HG03135 (cell line): ENCODE measurements around the gene DHX35.
"Not testable (repeated sequence)": the region's sequence is repeated elsewhere in the genome, so short reads cannot be mapped to it uniquely, and the experiment has no call there.

Source experiments
- ATAC-seq: cut with Tn5 transposase; IDR thresholded peaks from one replicate; pipeline ENCODE4 v1.9.1; 2021; ENCODE audit warnings: mild to moderate bottlenecking, moderate library complexity; ENCODE audit not compliant: unreplicated experiment

The DHX35 gene

GRCh38 chr20:38939686-38940085, 22.5 kb upstream of the DHX35 start:
- no peak for ATAC-seq

GRCh38 chr20:38940644-38941043, 21.5 kb upstream of the DHX35 start:
- no peak for ATAC-seq

- no peak for ATAC-seq
Measured at GRCh38 chr20:38941726-38942389, 20.3 kb upstream of the DHX35 start.

- no peak for ATAC-seq
Measured at GRCh38 chr20:38945012-38945411, 17.1 kb upstream of the DHX35 start.

GRCh38 chr20:38946836-38947235, 15.3 kb upstream of the DHX35 start:
- ATAC-seq, result no peak

GRCh38 chr20:38947931-38948362, 14.2 kb upstream of the DHX35 start:
- ATAC-seq, result no peak

GRCh38 chr20:38950254-38950653, 11.9 kb upstream of the DHX35 start:
- ATAC-seq, result no peak

- ATAC-seq, result no peak
Measured at GRCh38 chr20:38951611-38952010, 10.5 kb upstream of the DHX35 start.

GRCh38 chr20:38952153-38952552, 10.0 kb upstream of the DHX35 start:
- ATAC-seq, result no peak

- no peak for ATAC-seq
Measured at GRCh38 chr20:38953630-38954340, 8.4 kb upstream of the DHX35 start.

GRCh38 chr20:38957235-38957876, 4.8 kb upstream of the DHX35 start:
- no peak for ATAC-seq

GRCh38 chr20:38957915-38958485, 4.1 kb upstream of the DHX35 start:
- no peak for ATAC-seq

- not testable (repeated sequence) for ATAC-seq
Measured at GRCh38 chr20:38960187-38960687, 1.9 kb upstream of the DHX35 start.

- no peak for ATAC-seq
Measured at GRCh38 chr20:38961530-38962043, 557 bp upstream of the DHX35 start.

GRCh38 chr20:38962928-38963401, 821 bp downstream of the DHX35 start:
- ATAC-seq, result no peak

GRCh38 chr20:38963745-38964144, 1.6 kb downstream of the DHX35 start:
- no peak for ATAC-seq

- no peak for ATAC-seq
Measured at GRCh38 chr20:38965264-38965663, 3.1 kb downstream of the DHX35 start.

GRCh38 chr20:38968090-38968489, 5.9 kb downstream of the DHX35 start:
- ATAC-seq, result no peak

GRCh38 chr20:38969708-38970107, 7.6 kb downstream of the DHX35 start:
- ATAC-seq, result no peak

- no peak for ATAC-seq
Measured at GRCh38 chr20:38970302-38970701, 8.2 kb downstream of the DHX35 start.

- no peak for ATAC-seq
Measured at GRCh38 chr20:38973107-38973506, 11.0 kb downstream of the DHX35 start.
